ENCODE data around the gene SLC9A2.

Gene SLC9A2, protein sequence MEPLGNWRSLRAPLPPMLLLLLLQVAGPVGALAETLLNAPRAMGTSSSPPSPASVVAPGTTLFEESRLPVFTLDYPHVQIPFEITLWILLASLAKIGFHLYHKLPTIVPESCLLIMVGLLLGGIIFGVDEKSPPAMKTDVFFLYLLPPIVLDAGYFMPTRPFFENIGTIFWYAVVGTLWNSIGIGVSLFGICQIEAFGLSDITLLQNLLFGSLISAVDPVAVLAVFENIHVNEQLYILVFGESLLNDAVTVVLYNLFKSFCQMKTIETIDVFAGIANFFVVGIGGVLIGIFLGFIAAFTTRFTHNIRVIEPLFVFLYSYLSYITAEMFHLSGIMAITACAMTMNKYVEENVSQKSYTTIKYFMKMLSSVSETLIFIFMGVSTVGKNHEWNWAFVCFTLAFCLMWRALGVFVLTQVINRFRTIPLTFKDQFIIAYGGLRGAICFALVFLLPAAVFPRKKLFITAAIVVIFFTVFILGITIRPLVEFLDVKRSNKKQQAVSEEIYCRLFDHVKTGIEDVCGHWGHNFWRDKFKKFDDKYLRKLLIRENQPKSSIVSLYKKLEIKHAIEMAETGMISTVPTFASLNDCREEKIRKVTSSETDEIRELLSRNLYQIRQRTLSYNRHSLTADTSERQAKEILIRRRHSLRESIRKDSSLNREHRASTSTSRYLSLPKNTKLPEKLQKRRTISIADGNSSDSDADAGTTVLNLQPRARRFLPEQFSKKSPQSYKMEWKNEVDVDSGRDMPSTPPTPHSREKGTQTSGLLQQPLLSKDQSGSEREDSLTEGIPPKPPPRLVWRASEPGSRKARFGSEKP
- total RNA-seq, result 0.14 to 12.0 (median 2.8) reads per million in 17 experiments

DNA sequence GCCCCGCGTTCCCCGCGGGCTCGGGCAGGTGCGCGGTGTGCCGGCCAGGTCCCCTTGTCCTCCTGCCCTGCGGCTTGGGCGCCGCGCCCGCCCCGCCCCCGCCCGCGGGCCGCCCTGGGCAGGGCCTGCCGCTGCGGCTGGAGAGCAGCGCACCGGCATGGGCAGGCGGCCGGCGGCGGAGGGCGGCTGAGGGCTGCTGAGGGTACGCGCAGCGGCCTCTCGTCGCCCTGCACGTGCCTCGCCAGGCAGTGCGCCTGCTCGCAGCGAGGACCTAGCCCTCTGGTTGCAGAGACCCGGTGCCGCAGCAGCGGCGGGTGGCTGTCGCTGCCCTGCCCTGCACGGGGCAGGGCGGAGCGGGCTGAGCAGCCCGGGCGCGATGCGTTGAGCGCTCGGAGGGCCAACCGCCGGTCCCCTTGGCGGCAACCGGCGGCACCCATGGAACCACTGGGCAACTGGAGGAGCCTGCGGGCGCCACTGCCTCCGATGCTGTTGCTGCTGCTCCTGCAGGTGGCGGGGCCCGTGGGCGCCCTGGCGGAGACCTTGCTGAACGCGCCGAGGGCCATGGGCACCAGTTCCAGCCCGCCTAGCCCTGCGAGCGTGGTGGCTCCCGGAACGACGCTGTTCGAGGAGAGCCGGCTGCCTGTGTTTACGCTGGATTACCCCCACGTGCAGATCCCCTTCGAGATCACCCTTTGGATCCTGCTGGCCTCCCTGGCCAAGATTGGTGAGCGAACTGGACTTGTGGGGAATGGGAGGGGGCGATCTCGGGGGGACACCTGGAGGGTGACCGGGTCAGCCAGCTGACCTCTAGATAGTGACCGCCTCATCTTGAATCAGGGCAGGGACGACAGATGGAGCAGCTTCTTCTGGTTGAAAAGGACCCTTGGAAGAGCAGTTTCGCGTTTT is at the start of gene SLC9A2:
Gene SLC9A2 (plus strand): TSS at position 140 of the 906 bp plus-strand sequence. CDS start 296 bp downstream, at position 436.
- peak; percentile 3 to 43 (median 22) for DNase-seq

DNA sequence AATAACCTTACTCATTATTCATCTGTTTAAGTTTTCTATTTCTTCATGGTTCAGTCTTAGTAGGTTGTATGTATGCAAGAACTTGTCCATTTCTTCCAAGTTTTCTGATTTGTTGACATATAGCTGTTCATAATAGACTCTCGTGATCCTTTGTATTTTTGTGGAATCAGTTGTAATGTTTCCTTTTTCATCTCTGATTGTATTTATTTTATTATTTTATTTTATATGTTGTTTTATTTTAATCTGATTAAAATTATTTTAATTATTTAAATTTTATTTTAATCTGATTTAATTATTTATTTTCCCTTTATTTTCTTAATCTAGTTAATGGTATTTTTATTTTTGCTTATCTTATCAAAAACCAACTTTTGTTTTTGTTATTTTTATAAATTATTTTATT is 43.5 kb upstream of the SLC9A2 start:
- DNase-seq, result no peak

DNA sequence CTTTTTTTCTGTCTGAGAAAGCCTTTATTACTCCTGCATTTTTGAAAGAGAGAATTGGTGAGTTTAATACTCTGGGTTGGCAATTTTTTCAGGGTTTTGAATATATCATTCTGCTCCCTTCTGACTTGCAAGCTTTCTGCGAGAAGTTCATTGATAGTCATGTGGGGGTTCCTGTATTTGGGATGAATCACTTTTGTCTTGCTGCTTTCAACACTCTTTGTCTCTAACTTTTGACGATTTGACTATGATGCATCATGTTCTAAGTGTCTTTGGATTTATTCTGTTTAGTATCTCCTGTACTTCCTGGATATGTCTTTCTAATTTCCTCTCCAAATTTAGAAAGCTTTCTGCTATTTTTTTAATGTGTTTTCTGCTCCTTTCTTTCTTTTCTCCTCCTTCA is 41.0 kb upstream of the SLC9A2 start:
- peak in 2 of 4 experiments; percentile 17 to 34 for DNase-seq

DNA sequence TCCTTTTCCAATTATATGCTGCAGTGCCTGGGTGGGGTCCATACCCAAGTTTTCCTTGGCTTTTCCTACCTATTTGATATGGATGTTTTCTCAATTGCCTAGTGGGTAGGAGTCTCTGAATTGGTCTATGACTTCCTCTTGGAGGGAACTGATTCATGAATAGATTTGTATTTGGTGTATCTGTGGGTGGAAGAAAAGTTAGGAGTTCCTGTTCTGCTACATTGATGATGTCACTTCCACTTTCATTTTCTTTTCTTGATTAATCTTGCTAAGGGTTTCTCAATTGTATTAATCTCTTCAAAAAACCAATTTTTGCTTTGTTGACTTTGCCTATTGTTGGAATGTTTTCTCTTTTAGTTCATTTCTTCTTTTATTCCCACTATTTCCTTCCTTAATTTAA is 37.4 kb upstream of the SLC9A2 start:
- peak; percentile 19 to 87 (median 57) for DNase-seq

DNA sequence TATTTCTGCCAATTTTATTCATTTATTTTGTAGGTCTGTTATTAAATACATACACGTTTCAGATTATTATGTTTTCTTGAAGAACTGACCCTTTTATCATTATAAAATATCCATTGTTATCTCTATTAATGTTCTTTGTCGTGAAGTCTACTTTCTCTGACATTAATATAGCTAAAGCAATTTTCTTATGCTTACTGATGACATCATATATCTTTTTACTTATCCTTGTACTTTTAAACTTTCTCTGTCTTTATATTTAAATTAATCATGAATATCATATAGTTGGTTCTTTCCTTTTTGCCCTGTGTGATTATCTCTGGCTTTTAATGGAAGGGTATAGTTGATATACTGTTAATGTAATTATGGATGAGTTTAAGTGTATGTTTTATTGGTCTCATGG is 36.5 kb upstream of the SLC9A2 start:
- DNase-seq, result no peak

DNA sequence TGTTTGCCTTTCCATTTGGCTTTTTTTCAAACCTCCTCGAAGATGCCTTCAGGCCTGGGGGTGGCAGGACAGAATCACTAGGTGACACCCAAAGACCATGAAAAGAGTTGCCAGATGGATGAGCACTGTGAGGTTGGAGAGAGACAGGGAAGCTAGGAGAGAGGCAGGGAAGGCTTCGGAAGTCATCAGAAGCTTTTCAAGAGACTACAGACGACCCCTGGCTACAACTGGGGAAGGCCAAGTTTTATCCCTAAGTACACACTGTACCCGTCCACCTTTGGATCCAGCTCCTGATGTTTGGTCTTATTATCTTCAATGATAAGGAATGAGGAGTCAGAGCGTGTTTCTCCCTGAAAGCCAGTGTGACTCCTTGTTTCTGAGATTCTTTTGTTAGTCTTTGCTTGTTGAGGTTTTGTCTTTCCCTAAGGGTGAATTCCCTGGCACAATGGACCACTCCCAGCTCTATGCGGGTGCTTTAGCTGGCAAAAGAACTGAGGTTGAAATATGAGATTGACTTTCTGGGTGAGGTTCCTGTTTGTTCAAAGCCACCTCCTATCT is 33.4 kb upstream of the SLC9A2 start:
- DNase-seq, result no peak

DNA sequence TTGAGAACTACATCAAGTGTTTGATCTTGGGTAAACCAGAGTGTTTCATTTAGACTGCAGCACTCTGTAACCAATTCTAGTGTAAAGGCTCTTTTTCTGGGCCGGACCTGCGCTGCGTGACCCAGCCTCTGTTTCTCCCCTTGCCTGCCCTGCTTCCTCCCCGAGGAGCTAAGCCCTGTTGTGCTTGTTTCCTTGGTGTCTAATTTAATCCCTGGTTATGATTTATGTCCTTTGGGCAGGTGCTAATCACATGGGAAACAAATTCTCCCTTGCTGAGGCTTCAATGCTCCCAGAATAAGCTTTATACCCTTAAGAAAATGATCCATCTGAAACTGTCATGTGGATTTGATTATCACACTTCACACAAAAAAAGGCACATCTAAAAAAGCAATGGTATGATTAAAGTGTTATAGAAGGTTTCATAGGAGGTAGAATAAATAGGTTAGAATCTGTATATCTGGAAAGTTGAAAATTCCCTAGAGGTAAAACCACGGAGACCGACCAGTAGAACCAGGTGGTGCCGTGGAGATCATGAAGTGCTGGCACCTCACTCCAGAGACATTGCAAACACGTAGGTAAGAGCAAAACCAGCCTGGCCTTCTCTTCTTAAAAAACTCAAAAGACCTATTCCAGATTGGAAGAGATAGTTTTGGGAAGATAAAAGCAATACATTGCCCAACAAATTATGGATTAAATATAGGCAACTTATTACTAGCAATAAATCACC is 31.0 kb upstream of the SLC9A2 start:
- DNase-seq, result no peak

DNA sequence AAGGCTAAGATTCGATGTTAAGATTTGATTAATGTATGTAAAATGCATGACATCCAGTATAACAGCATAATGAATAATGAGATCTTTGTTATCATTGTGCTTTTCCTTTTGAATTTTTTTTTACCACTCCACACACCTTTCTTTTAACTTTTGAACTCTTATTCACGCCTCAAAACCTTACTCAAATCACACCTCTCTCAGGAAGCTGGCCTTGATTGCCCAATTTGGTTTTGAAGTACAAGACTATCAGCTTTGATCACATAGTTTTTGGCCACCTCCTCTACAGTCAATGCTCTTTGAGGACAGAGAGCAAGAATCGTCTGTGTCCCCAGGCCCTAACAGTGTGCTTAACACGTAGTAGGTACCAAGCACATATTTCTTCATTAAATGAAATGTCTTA is 29.9 kb upstream of the SLC9A2 start:
- no peak for DNase-seq

DNA sequence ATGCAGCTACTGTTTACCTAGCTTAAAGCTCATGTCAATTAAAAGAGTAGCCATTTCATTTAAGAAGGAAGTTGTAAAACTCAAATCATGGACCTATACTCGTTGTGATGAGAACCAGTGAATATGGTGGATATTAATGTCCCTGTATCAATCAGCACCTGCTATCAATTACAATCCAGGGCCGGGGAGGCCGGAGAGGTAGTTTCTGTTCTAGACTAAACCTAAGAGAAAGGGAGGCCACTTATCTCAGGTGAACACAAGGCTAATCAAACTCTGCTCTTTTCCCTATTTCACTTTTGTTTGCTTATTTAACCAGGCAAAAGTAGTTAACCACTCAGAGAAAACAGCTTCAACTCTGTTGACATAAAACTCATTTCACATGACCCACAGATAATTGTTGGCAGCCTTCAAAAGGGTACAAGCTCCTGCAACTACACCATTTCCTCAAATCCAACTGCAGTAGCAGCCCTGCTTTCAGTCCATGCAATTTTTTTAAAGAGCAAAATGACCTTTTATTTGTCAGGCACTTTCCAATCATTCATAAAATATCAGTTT is 27.8 kb upstream of the SLC9A2 start:
- DNase-seq, result no peak

DNA sequence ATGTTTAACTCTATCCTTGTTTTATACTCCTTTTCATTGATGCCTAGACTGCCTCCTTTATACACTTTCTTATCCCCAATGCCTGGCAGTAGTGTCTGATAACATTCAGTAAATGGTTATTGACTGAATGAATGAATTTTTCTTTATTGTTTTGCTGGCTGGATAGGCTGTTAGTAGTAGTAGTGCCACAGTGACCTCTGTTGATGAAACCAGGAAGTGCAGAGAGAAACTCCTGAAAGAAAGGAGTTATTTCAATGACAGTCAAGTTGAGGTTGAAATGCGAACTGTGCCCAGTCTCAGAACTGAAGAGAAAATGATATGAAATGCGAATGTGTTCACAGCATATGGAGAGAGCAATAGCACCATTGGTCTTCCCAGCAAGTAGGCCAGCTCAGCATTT is 26.8 kb upstream of the SLC9A2 start:
- DNase-seq, result peak; percentile 63 to 82 (median 67)

DNA sequence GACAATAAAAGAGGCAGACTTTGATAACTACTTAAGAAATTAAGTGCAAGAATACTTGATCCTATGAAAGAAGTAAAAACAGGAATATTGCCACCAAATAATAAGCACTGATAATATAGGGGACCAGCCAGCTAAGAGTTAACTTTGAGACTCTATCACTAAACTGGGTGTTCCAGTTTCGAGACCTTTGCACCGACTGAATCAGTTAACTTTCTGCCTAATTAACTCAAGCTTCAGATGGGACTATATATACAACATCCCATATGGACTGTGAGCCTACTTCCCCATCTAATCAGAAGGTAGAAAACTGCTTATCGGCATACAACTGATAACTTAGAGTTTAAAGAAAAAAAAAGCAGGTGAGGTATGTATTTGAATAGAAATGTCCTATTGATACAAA is 25.8 kb upstream of the SLC9A2 start:
- no peak for DNase-seq

DNA sequence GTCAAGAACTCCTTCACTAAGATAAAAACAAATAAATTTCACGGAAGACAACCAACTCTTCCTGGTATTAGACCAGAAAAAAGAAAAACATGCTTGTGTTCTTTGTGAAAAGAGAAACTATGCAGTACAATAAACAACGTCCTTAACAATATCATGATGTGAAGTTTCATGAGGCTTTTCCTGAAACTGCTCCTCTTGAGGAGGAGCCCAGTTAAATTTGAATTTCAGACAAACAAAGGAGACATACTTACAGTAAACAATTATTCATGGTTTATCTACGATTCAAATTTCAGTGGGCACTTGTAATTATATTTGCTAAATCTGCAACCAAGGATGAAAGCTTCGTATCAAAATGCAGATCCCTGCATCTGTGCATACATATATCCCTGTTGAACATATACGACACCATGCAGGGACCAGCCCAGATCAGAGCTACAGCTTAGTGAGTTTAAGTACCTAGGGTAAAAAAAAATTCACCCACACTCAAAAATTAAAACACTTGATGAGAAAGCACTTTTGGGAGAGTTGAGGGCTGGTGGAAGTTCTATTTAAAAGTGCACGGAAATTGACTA is 24.8 kb upstream of the SLC9A2 start:
- DNase-seq, result no peak

DNA sequence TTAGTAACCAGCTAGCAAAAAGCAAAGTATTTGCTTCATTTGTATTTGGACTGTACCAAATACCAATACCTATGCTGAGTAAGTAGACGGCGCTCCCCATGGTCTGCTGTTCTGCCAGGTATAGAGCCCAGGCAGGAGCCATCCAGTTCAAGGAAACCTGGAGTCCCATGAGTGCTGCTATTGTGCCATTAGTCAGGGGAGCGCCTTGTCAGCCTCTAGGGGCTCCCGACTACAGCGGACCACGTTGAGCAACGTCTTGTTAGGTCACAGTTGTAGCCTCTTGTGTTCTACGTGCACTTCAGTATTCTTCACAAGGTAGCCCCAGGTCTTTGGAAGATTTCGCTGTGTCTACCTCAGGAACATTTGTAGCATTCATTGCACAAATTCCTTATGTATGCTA is 21.6 kb upstream of the SLC9A2 start:
- no peak for DNase-seq

DNA sequence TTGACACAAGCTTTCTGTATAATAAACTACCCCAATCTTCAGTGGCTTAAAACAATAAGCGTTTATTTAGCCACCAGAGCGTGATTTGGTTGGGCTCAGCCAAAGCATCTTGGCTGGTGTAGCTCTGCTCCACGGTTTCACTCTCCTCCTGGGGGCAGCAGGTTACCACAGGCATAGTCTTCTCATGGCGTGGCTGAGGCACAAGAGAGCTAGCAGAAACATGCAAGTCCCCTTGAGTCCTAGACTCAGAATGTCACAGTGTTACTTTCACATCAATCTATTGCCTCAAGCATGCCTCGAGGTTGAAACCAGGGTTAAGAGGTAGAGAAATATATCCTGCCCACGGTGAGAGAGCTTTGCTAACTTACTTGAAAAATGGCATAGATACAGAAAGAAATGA is 19.9 kb upstream of the SLC9A2 start:
- no peak for DNase-seq

DNA sequence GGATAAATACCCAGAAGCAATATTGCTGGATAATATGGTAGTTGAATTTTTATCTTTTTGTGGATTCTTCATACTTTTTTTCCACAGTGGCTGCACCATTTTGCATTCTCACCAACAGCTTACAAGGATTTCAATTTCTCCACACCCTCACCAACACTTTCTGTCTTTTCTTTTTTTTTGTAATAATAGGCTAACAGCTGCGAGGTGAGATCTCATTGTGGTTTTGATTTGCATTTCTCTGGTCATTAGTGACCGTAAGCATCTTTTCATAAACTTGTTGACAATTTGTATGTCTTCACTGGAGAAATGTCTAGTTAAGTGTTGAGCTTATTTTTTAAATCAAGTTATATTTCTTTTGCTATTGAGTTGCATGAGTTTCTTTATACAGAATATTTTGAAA is 17.6 kb upstream of the SLC9A2 start:
- no peak for DNase-seq

DNA sequence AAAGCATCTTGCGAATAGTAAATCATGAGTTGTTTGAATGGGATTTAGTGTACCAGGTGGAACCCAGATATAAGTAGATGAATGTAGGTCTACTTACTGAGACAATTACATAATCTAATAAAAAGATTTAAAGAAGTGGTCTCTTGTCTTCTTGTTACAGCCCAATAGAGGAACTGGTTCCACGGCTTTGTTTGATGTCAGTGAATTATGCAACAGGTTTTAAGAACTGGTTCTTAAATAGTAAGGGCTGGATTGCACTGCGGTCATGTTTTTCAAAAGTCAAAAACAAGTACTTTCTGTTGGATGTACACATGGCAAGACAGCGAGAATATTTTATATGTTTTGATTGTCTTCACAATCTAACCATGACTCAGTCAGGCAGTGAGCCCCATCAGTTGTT is 15.4 kb upstream of the SLC9A2 start:
- DNase-seq, result peak; percentile 69 to 88 (median 78)

DNA sequence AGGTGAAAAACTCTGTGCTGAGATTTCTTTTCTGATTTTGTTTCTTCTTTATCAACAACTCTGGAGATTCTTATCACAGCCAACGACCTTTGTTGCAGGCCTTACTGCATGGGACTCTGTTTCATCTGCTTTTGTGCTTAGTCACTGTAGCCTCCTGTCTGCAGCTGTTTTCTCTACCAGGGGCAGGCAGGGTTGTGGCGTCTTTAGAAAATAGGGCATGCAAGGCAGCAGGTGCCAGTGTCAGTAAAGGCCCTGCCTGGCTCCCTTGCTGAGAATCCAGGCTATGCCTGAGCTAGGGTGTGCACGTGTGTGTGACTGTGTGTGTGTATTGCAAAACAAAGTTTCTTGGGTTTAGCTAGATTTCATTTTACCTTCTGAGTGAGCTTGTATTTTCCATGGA is 14.6 kb upstream of the SLC9A2 start:
- peak; percentile 28 to 52 (median 48) for DNase-seq

DNA sequence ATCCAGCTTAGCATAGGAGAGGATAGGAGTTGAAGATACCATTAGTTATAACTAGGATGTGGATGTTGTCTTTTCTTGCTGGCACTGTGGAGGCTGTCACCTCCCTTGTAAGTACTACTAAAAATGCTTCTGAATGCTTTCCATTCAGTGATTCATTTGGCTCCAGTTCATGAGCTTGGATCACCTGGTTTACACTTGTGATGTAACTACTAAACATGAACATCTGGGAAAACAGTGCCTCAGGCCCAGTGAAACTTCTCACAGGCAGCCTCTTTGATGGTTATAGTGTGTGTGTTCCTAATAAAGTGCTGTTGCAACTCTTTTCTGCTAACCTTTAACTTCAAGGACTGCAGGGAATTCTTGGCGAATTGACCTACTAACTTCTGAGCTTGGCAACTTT is 13.0 kb upstream of the SLC9A2 start:
- DNase-seq, result no peak

DNA sequence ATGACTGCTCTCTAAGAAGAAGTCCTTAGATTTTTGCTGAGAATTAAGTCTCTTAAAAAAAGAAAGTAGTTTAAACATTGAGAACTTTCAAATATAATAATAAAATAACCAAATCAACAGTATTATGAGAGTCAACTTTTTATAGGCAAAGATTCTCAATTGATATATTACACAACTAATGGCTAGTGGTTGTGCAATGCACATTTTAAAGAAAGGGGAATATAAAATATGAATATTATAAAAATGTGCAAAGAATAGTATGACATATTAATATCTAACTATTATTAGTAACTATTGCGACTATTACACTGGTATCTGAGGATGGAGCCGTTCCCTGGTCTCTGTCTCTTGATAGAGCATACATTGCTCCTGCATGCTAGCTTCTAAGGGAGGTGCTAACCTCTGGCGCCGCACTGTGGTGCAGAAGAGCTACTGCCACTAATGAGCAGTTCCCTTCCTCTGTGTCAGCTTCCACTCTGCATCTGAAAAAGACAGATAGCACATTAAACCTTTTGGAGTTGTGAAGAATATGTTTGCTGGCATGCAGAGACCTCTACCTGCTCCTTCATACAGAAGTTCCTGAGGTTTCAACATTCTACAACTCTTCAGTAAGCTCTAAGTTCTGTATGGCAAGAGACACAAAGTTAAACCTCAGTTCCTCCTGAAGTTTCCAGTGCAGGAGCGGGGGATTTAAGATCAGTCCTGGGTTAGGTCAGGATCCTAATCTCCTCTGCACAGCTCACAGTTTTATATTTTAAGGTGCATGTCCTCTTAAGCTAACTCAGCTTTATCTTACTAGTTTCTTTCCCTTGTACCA is 3.5 kb upstream of the SLC9A2 start:
- peak; percentile 64 to 86 (median 82) for DNase-seq

Data from suppressor macrophage (primary cell).